Islet precursor cell (in vitro differentiated cells): ENCODE results near the gene ARHGEF39.
"Not testable (repeated sequence)": the region's sequence is repeated elsewhere in the genome, so short reads cannot be mapped to it uniquely, and the experiment has no call there.

Experiments used
- DNase-seq: peaks from one replicate; pipeline ENCODE4 v3.0.0-alpha.2; 2018

Gene ARHGEF39

GRCh38 chr9:35649431-35650340 lies 15.3 kb downstream of the ARHGEF39 start:
- no peak for DNase-seq

GRCh38 chr9:35646533-35647265 lies 18.3 kb downstream of the ARHGEF39 start:
- peak; percentile 95 for DNase-seq

GRCh38 chr9:35646153-35646532 lies 18.9 kb downstream of the ARHGEF39 start:
- DNase-seq: peak; percentile 83

- DNase-seq: not testable (repeated sequence)
Observed at GRCh38 chr9:35645736-35646135, 19.3 kb downstream of the ARHGEF39 start.

- no peak for DNase-seq
Observed at GRCh38 chr9:35643046-35643445, 21.9 kb downstream of the ARHGEF39 start.

GRCh38 chr9:35641478-35641877 lies 23.5 kb downstream of the ARHGEF39 start:
- not testable (repeated sequence) for DNase-seq

GRCh38 chr9:35640431-35640830 lies 24.6 kb downstream of the ARHGEF39 start:
- not testable (repeated sequence) for DNase-seq

GRCh38 chr9:35639631-35640030 lies 25.4 kb downstream of the ARHGEF39 start:
- DNase-seq: no peak

- DNase-seq: not testable (repeated sequence)
Observed at GRCh38 chr9:35639225-35639624, 25.8 kb downstream of the ARHGEF39 start.

- DNase-seq: not testable (repeated sequence)
Observed at GRCh38 chr9:35638751-35639150, 26.2 kb downstream of the ARHGEF39 start.

- DNase-seq: not testable (repeated sequence)
Observed at GRCh38 chr9:35637427-35637955, 27.5 kb downstream of the ARHGEF39 start.

- not testable (repeated sequence) for DNase-seq
Observed at GRCh38 chr9:35636877-35637246, 28.1 kb downstream of the ARHGEF39 start.

- no peak for DNase-seq
Observed at GRCh38 chr9:35636135-35636876, 28.7 kb downstream of the ARHGEF39 start.

GRCh38 chr9:35635730-35636129 lies 29.3 kb downstream of the ARHGEF39 start:
- no peak for DNase-seq

GRCh38 chr9:35629597-35629996 lies 35.4 kb downstream of the ARHGEF39 start:
- no peak for DNase-seq

- no peak for DNase-seq
Observed at GRCh38 chr9:35628389-35628991, 36.5 kb downstream of the ARHGEF39 start.

GRCh38 chr9:35627575-35627974 lies 37.4 kb downstream of the ARHGEF39 start:
- DNase-seq: no peak

GRCh38 chr9:35619800-35620158 lies 45.2 kb downstream of the ARHGEF39 start:
- no peak for DNase-seq

- no peak for DNase-seq
Observed at GRCh38 chr9:35618854-35619799, 45.9 kb downstream of the ARHGEF39 start.

- no peak for DNase-seq
Observed at GRCh38 chr9:35618325-35618727, 46.7 kb downstream of the ARHGEF39 start, which contains the start of gene CD72. TSS of gene CD72 (minus strand) at chr9:35618413. CDS start at chr9:35618303, 110 bp downstream.

- DNase-seq: no peak
Observed at GRCh38 chr9:35617548-35617947, 47.4 kb downstream of the ARHGEF39 start.
